Activated T-cell treated with anti-CD3 and anti-CD28 coated beads, Interleukin-2, amount 50 U/mL, for 72 hours (primary cell): ENCODE data around the gene MMP21. TPM values are rescaled to one million over a fixed set of nuclear protein-coding genes. Genes with fewer than 3 reads are reported as not detected.

Experiments
- ATAC-seq, 2 donors: fragments of 150-1000 bp; cut with Tn5 transposase; replicated peaks in 1 of 2; 2 replicates each; pipeline ENCODE4 v1.10.0; 2021; ENCODE audit warnings: moderate library complexity in 2 of 2, mild to moderate bottlenecking in 1 of 2
- DNase-seq, 2 donors: peaks; one replicate each; pipeline ENCODE4 v3.0.0; 2021 to 2022; ENCODE audit warnings: mixed read lengths in 1 of 2
- H3K27ac Mint-ChIP-seq: one replicate; pipeline ENCODE4 v1.8.0; 2022; ENCODE audit warnings: mild to moderate bottlenecking, moderate library complexity, mixed read lengths
- H3K27me3 Mint-ChIP-seq: one replicate; pipeline ENCODE4 v1.8.0; 2022; ENCODE audit warnings: low read depth, mixed read lengths
- H3K36me3 Mint-ChIP-seq, 2 donors: one replicate each; pipeline ENCODE4 v1.8.0; 2022; ENCODE audit warnings: mixed read lengths in 2 of 2, mild to moderate bottlenecking in 1 of 2; ENCODE audit not compliant: insufficient read depth in 2 of 2
- H3K4me1 Mint-ChIP-seq: one replicate; pipeline ENCODE4 v1.8.0; 2022; ENCODE audit warnings: low read depth, mixed read lengths
- H3K4me3 Mint-ChIP-seq, 2 donors: one replicate each; pipeline ENCODE4 v1.8.0; 2022; ENCODE audit warnings: mild to moderate bottlenecking in 2 of 2, mixed read lengths in 2 of 2, moderate library complexity in 2 of 2
- H3K9me3 Mint-ChIP-seq, 2 donors: one replicate each; pipeline ENCODE4 v1.8.0; 2022; ENCODE audit warnings: mixed read lengths in 2 of 2
- total RNA-seq, 2 donors: library from RNA; stranded (reverse); gene quantifications; one replicate each; pipeline ENCODE4 v1.2.3, GENCODE V29; 2022

MMP21 gene
- total RNA-seq, 2 donors from 2014 or later: not detected

DNA sequence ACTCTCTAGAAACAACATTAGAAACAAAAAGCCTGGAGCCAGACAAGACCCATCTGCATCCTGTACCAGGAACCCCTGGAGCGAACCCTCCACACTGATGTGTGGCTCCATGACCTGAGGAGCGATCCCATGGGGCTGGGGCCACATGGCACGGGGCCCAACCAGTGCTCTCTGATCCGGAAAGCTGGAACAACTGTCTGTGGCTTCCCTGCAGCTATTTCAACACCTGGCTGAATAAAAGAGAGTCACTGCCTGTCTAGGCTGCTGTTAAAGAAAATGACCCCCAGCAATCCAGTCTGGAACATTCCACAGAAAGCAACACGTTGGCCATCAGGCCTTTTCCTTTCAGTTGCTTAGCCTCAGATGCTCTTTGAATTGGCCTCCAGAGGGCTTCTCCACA lies 26.5 kb upstream of the MMP21 start:
- DNase-seq (no peak), ATAC-seq (no peak)
- H3K9me3 Mint-ChIP-seq: no peaks in the 10 kb centered on the region
- H3K4me1 Mint-ChIP-seq: peaks cover 6% of the 10 kb centered on the region
- H3K27me3 Mint-ChIP-seq: no peaks in the 10 kb centered on the region
- no peak overlapping the region for H3K4me3 Mint-ChIP-seq
- peaks cover 0 to 2% of the 10 kb centered on the region in 2 donors for H3K36me3 Mint-ChIP-seq
- no peak overlapping the region for H3K27ac Mint-ChIP-seq

DNA sequence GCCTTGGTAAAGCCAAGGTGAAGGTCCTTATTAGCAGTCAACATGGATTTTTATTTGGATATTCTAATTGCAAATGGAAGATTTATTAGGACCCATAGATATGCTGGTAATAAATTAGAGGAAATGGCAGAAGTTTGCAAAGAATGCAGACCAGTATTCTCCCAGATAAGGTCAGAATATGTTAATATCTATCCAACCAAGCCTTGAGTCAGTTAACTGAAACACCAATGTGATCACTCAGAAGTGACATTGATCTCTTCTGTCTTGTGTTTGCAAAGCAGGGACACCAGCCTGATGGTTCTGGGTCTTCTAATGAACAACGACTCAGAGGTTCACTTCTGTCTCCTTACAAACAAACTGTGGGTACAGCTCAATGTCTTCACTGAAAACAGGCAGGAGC lies 26.0 kb upstream of the MMP21 start:
- Mint-ChIP-seq H3K4me3 (no peak overlapping the region), H3K27me3 (no peaks in the 10 kb centered on the region), H3K27ac (no peak overlapping the region), H3K36me3 (peaks cover 0 to 2% of the 10 kb centered on the region in 2 donors), H3K9me3 (no peaks in the 10 kb centered on the region), H3K4me1 (peaks cover 6% of the 10 kb centered on the region)
- no peak for DNase-seq
- ATAC-seq: no peak

DNA sequence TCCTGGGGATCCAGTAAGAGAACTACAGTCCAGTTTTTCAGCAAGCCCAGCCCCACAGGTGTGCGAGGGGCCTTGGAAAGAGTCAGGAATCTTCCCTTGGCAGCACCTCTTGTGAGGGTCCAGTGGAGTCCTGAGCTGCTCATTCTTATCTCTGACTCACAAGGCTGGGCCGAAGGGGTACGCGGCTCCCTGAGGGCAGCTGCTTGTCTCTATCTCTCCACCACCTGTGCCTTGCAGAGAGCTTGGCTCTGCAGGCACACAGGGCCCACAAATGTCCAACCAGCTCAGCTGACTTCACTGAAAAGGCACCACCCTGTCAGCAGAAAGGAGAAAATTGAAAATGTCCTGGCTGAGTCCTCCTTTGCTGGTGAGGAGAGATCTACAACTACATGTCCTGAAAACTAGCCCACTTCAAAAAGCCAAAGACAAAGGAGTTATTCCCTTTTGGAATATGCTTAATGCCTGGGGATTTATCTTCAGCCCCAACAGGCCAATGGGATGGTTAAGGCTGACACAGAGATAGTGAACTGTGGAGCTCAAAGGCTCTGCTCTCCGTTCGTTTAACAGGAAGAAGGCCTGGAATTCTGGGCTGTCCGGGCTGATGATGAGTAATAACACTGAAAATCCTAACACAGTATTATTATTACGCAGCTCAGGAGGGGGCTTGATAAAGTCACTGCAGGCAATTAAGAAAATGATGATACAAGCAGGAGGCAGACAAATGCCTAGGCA lies 24.0 kb upstream of the MMP21 start:
- H3K36me3 Mint-ChIP-seq: no peaks in the 10 kb centered on the region
- no peak overlapping the region for H3K27ac Mint-ChIP-seq
- no peaks in the 10 kb centered on the region for H3K9me3 Mint-ChIP-seq
- DNase-seq (no peak), ATAC-seq (no peak)
- peaks cover 6% of the 10 kb centered on the region for H3K4me1 Mint-ChIP-seq
- H3K27me3 Mint-ChIP-seq: no peaks in the 10 kb centered on the region
- no peak overlapping the region for H3K4me3 Mint-ChIP-seq

DNA sequence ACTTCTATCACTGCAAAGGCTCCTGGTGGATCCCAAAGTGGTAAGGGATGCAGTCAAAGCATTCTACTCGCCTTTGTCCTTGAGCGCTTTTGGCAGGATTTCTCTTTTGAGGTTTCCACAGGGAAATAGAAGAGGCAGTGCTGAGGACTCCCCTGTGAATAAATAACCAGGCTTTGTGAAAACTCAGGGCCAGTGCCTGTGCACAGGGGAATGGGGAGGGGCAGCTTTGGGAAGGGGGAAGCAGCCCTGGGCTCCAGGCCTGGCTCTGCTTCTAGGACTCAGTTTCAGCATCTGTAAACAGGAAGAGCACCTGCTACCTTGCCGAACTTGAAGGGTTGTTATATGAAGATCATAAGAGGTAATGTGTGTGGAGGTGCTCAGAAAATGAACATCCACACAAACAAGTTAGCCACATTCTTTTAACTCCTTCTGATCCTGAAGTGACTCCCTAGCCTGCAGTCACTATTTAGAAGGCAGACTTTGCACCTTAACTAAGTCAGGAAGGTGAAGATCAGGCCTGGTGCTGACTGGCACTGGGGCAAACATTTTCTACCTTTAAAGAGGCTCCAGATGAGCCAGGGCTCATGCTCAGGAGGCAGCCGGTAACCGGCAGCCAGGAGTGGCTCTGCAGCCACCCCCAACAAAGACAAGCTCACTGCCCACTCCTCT lies 22.5 kb upstream of the MMP21 start:
- DNase-seq (no peak), ATAC-seq (no peak)
- Mint-ChIP-seq H3K4me3 (no peak overlapping the region), H3K27ac (peak overlapping the region; percentile 46), H3K36me3 (peaks cover 0 to 4% of the 10 kb centered on the region in 2 donors), H3K27me3 (no peaks in the 10 kb centered on the region), H3K9me3 (no peaks in the 10 kb centered on the region), H3K4me1 (peaks cover 6% of the 10 kb centered on the region)

DNA sequence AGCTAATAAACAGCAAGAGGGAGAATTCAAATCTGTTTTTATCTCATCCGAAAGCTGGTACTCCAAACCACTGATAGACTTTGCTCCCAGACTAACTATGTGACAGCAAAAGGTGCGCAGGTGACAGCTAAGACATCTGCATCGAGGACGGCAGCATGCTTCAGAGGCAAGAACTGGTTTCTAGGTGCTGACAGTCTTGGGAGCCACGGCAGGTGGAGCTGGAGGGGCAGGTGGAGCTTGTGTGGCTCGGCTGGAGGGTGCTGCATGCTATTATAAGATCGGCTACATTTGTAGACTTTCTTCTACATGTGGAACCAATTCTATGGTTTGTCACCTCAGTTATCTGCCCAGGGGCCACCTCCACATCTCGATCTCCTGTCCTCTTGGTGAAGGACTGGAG lies 21.8 kb upstream of the MMP21 start:
- Mint-ChIP-seq H3K4me3 (no peak overlapping the region), H3K27me3 (no peaks in the 10 kb centered on the region), H3K4me1 (no peaks in the 10 kb centered on the region), H3K36me3 (peaks cover 0 to 4% of the 10 kb centered on the region in 2 donors), H3K27ac (no peak overlapping the region), H3K9me3 (no peaks in the 10 kb centered on the region)
- no peak for ATAC-seq
- no peak for DNase-seq

GRCh38 chr10:125795637-125796190 lies 20.1 kb upstream of the MMP21 start:
- H3K4me3 Mint-ChIP-seq: no peak overlapping the region
- H3K36me3 Mint-ChIP-seq: peaks cover 0 to 4% of the 10 kb centered on the region in 2 donors
- H3K4me1 Mint-ChIP-seq: no peaks in the 10 kb centered on the region
- no peak for DNase-seq
- no peak overlapping the region for H3K27ac Mint-ChIP-seq
- no peak for ATAC-seq
- no peaks in the 10 kb centered on the region for H3K27me3 Mint-ChIP-seq
- no peaks in the 10 kb centered on the region for H3K9me3 Mint-ChIP-seq

DNA sequence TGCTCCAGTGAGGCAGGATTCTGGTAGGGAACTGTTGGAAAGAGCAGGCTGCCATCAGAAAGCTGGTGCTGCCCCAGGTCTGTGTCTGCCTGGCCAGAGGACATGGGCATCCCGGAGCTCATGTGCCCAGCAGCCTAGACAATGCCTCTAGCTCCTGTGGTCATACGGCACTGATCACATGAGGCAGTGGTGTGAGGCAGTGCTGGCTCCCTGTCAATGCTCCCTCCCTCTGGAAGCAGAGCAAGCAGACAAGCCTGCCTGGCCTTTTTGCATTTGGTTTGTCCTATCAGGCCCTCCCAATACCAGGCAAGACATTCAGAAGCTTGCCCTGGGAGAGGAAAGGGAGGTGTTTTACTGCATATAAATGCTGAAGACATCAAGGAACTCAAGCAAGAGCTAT lies 19.5 kb upstream of the MMP21 start:
- Mint-ChIP-seq H3K4me3 (no peak overlapping the region), H3K4me1 (no peaks in the 10 kb centered on the region), H3K36me3 (peaks cover 0 to 4% of the 10 kb centered on the region in 2 donors), H3K27me3 (no peaks in the 10 kb centered on the region), H3K27ac (no peak overlapping the region), H3K9me3 (no peaks in the 10 kb centered on the region)
- DNase-seq (no peak), ATAC-seq (no peak)

GRCh38 chr10:125792342-125793300 lies 17.0 kb upstream of the MMP21 start:
- Mint-ChIP-seq H3K9me3 (no peaks in the 10 kb centered on the region), H3K27ac (no peak overlapping the region), H3K36me3 (peaks cover 0 to 4% of the 10 kb centered on the region in 2 donors), H3K27me3 (no peaks in the 10 kb centered on the region), H3K4me3 (no peak overlapping the region), H3K4me1 (peaks cover 6% of the 10 kb centered on the region)
- DNase-seq (no peak), ATAC-seq (peak in 1 of 2 donors; percentile 7)

DNA sequence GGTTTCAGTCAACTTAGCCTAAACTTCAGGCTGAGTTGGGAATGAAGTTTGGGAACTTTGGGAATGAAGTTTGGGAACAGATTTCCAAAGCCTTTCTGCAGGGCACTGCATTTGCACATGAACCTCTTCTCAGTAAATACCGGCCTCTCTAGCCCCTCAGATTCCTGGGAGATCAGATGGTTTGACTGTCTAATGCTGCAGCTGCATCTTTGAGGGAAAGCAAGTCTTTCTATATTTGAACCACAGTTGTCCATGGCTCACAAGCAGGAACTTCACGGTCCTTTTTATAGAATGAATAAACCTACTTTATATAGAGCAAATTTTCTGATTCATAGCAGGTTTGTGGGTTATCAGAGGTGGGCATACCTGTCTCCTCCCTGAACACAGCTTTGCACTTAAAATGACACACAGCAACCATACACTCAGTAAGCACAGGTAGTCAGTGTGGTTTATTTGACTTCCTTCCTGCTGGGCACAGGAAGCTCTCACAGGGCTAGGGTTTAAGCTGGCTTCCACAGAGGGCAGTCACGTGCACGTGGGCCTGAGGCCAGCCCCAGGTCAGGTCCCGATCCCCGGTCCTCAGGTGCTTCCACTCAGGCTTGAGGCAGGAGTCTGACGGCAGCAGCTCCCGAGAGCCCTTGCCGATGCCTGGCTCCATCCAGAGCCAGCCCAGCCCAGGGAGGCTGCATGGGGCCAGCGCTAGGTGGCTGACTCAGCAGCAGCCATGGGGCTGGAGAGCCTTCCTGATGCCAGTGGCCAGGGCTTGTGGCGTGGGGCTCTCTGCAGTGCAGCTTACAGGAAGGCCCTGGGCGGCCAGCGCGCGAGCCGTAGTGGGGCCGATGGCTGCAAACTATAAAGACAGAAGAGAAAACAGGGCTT lies 12.8 kb upstream of the MMP21 start:
- DNase-seq (no peak), ATAC-seq (peak; percentile 45 to 67)
- Mint-ChIP-seq H3K9me3 (no peaks in the 10 kb centered on the region), H3K27me3 (no peaks in the 10 kb centered on the region), H3K36me3 (no peaks in the 10 kb centered on the region), H3K27ac (peak overlapping the region; percentile 60), H3K4me1 (peaks cover 6% of the 10 kb centered on the region), H3K4me3 (no peak overlapping the region)

GRCh38 chr10:125785791-125786190 lies 10.2 kb upstream of the MMP21 start:
- Mint-ChIP-seq H3K4me3 (no peak overlapping the region), H3K27me3 (no peaks in the 10 kb centered on the region), H3K4me1 (peaks cover 6% of the 10 kb centered on the region), H3K27ac (no peak overlapping the region), H3K9me3 (no peaks in the 10 kb centered on the region), H3K36me3 (no peaks in the 10 kb centered on the region)
- ATAC-seq (no peak), DNase-seq (no peak)

DNA sequence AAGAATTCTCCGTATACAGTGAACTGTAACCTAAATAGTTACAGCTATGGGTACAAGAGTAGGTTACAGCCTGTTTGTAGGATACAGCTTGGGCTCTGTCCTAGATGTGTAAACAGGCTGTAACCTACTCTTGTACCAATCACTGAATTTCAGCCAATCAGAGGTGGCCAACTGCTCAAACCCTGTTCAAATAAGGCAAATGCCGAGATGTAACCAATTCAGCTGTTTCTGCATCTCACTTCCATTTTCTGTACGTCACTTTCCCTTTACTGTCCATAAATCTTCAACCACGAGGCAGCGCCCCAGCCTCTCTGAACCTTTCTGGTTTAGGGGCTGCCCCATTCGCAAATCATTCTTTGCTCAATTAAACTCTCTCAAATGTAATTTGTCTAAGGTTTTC lies 8.3 kb upstream of the MMP21 start:
- Mint-ChIP-seq H3K4me3 (no peak overlapping the region), H3K27ac (no peak overlapping the region), H3K9me3 (no peaks in the 10 kb centered on the region), H3K27me3 (no peaks in the 10 kb centered on the region), H3K36me3 (no peaks in the 10 kb centered on the region), H3K4me1 (peaks cover 6% of the 10 kb centered on the region)
- no peak for ATAC-seq
- DNase-seq: no peak

- H3K4me3 Mint-ChIP-seq: no peak overlapping the region
- no peaks in the 10 kb centered on the region for H3K27me3 Mint-ChIP-seq
- ATAC-seq (no peak), DNase-seq (no peak)
- H3K36me3 Mint-ChIP-seq: no peaks in the 10 kb centered on the region
- H3K27ac Mint-ChIP-seq: no peak overlapping the region
- no peaks in the 10 kb centered on the region for H3K9me3 Mint-ChIP-seq
- peaks cover 1% of the 10 kb centered on the region for H3K4me1 Mint-ChIP-seq
These were observed 7.8 kb upstream of the MMP21 start for GRCh38 chr10:125783408-125783807.
